SW480 (cell line): ENCODE data around the gene TBC1D24.

Source experiments
- DNase-seq: peaks from one replicate; pipeline ENCODE4 v3.0.0-alpha.2; 2016; ENCODE audit warnings: low spot score

The TBC1D24 gene

GRCh38 chr16:2517954-2518605 lies 43.2 kb downstream of the TBC1D24 start:
- no peak for DNase-seq

DNA sequence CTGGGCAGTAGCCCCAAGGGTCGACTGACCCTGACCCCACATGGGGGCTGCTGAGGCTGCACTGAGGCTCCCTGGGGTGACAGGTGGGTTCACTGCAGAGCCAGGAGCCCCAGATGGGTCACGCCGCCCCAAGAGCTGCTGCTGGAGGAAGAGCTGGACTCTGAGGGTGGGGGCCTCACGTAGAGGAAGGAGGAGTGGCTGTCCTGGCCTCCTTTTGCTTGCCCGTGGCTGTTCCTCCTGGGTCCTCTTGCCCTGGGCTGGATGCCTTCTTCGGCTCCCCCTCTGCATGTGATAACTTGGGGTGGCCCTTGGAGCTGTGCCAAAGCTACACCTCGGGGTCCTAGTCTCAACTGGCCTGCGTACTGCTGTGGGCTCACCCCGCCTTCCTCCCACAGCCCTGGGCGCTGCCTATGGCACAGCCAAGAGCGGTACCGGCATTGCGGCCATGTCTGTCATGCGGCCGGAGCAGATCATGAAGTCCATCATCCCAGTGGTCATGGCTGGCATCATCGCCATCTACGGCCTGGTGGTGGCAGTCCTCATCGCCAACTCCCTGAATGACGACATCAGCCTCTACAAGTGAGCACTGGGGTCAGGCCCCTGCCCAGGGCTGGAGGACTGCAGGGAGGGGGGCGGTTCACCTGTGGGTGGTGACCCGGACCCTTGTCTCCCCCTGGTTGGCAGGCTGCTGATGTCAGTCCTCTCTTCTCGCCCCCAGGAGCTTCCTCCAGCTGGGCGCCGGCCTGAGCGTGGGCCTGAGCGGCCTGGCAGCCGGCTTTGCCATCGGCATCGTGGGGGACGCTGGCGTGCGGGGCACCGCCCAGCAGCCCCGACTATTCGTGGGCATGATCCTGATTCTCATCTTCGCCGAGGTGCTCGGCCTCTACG lies 44.1 kb downstream of the TBC1D24 start:
- no peak for DNase-seq

GRCh38 chr16:2519711-2520080 lies 44.8 kb downstream of the TBC1D24 start:
- no peak for DNase-seq

- peak; percentile 81 for DNase-seq
These were observed 45.3 kb downstream of the TBC1D24 start, which contains the start of gene AMDHD2 for GRCh38 chr16:2520097-2520783. AMDHD2 (plus strand) TSS chr16:2520371; CDS start chr16:2520459, 88 bp downstream.

DNA sequence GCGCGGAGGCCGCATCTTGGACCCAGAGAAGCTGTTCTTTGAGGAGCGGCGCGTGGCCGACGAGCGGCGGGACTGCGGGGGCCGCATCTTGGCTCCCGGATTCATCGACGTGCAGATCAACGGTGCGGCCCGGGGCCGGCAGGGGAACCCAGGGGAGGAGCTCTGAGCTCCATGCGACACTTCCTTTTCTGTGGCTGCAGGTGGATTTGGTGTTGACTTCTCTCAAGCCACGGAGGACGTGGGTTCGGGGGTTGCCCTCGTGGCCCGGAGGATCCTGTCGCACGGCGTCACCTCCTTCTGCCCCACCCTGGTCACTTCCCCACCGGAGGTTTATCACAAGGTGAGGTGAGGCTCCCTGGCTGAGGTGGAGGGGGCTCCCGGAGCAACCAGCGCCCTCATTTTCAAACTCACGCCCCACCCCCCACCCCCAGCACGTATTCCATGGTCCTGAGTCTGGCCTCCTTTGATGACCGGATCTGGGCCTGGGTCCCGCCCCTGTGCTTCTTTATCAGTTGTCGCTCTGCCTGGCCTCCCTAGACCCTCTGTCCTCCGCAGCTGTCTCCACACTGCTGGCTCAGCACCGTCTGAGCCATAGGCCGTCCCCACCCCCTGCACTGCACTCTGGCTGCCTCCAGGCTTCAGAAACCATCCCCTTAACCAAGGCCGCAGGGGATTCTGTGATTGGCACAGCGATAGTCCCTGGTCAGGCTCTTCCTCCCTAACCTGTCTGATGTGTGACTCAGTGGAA lies 46.0 kb downstream of the TBC1D24 start:
- DNase-seq = no peak

GRCh38 chr16:2523801-2524231 lies 48.9 kb downstream of the TBC1D24 start:
- DNase-seq = no peak

- no peak for DNase-seq
These were observed 49.5 kb downstream of the TBC1D24 start for GRCh38 chr16:2524339-2524938.

DNA sequence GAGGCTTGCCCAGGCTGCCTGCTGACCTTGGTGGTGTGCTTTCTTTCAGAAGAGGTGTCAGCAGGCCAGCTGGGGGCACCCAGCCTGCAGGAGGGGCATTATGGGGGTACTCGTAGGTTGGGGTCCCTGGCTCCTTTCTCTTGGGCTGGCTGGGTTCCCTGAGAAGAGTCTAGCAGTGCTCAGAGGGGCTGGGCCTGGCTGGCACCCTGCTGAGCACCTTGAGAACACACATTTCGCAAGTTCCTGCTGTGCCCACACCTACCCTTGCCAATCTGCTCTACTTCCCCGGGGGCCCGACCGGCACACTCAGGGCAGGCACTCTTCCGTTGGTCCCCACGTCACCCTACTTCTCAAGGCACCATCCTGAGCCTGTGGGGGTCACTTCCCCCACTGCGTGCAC lies 51.2 kb downstream of the TBC1D24 start:
- no peak for DNase-seq

- DNase-seq = no peak
These were observed 52.3 kb downstream of the TBC1D24 start for GRCh38 chr16:2527071-2527783.

- no peak for DNase-seq
These were observed 52.8 kb downstream of the TBC1D24 start for GRCh38 chr16:2527784-2528100.

GRCh38 chr16:2528161-2529060 lies 53.5 kb downstream of the TBC1D24 start:
- no peak for DNase-seq

DNA sequence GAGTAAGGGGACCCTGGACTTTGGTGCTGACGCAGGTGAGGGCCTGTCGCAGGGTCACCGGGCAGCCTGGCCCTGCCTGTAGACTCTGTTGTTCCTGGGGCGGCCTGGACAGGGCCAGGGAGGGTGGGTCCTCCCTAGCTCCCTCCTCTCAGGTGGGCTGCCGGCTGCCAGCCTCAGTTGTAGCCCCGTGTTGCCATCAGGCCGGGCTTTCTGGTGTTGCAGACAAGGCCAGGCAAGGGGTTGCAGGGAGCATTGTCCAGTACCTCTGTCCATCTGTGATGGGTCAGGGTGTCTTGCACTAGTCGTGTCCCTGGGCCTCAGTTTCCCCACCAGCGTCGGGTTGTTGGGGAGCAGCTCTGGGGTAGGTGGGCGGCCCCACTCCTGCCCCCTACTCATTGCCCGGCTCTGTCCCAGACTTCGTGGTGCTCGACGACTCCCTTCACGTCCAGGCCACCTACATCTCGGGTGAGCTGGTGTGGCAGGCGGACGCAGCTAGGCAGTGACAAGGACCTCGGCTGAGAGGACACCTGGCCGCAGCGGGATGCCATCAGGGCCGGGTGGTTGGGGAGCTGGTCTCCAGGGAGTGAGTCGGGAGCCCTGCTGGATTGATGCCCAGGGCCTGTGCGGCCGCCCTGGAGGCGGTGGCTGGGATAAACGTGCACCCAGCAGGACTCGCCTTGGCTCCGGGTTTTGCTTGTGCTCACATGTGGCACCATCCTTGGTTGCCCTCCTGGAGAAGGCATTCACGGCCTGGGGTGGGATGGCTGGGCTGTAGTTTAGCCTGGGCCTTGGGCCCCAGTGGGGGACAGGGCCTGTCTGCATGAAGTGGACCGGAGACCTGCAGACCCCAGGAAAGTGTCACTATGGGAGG lies 54.4 kb downstream of the TBC1D24 start:
- DNase-seq = no peak

DNA sequence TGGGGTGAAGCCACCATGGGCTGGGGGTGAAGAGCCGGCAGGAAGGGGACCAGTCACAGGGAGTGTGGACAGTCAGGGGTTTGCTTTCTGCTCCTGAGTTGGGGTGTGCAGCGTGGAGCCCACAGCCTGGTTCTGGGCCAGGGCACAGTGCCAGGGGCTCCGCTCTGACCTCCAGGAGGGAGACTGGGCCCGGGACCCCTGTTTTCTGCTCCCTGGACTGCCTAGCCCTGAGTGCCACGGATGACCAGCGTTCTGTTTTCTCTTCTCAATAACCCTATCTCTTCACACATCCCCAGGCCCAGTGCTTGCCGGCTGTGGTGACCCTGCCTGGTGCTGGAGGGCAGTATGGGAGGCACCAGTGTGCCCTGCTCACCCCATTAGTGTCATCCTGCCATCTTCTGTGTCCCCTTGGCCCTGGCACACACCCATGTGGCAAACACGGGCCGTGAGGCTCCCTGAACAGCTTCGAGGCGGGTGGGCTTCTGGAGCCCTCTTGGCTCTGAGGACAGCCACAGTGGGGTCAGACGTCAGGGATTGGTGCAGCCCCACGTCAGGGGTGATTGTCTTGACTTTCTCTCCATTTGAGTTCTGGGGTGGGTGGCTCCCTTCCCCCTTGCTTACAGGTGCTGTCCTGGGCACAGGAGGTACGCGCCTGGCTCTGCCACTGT lies 55.2 kb downstream of the TBC1D24 start:
- no peak for DNase-seq

DNA sequence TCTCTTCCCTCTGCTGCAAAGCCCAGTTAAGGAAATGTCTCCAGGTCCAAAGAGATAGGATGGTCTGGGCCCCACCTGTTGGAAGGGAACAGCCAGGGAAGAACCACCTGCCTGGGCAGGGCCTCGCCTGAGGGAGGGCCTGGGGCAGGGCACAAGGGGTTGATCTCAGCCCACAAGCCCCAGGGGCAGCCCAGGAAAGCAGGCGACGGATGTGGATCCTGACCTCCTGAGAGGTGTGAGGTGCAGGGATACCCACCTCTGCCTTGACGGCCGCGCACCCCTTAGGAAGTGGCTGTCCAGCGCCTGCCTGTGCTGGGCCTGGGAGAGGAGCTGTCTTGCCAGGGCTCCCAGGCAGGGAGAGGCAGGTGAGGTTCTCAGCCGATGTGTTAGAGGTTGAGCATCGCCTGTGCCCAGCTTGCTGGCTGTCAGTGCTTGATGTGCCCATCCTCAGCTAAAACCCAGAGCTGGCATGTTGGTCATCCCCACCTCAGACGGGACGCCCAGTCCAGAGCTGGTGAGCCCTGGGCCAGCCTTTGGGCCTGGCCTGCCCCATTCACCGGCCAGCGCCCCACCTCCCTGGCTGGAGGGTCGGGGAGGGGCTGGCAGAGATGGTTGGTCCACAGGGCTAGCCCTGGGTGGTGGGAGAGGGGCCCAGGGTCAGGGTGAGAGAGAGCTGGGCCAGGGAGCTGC lies 55.8 kb downstream of the TBC1D24 start:
- no peak for DNase-seq

DNA sequence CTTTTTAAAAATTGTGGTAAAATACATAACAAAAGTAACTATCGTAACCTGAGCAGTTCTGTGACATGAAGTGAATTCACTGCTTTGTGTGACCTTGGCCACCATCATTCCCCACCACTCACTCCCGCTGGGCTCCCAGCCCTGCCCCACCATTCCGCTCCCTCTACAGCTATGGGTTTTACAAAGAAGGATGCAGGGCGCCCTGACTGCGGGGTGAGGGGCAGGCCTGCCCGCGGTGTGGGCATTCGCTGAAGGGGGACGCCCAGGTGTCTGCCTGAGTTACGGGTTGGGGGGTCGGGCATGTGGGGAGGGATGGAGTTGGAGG lies 56.4 kb downstream of the TBC1D24 start, which contains the start of gene CEMP1:
Gene CEMP1, minus strand, starts transcription at position 38 of the 325 bp plus-strand sequence. CDS start 335 bp downstream, outside the sequence.
- DNase-seq = no peak

DNA sequence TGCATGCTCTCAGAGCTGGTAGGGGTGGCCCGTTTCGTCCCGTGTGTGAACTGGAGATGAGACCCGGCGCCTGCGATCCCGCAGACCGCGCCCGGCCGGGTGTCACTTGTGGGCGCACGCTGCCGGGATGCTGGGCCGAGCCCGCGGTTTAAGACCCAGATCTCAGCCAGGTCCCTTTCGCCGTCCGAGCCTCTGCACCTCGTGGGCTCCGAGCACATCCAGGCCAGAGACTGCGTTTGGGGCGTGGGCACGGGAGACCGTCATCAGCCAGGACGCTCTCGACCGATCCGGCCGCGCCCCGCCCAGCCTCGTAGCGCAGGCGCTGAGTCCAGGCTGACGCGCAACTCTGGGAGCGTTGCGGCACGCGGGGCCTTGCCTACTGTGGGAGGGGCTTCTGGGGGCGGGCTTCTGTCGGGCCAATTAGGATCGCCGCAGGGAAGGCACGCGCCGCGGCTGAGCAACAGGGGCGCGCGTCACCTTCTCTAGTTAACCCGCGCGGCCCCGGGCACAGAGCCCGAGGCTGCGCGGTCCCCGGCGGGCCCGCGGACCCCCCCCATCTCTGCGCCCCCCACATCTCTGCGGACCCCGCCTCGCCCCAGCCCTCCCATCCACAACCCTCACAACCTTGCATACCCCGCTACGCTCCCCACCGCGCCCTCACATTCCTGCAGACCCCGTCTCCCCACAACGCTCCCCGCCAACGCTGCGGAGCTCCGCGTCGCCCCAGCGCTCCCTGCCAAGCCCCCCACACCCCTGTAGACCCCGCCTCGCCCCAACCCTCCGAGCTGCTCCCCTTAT lies 57.0 kb downstream of the TBC1D24 start:
- peak; percentile 95 for DNase-seq
